Calu3 (cell line): ENCODE measurements around the gene CENPW. TPM values are rescaled to one million over a fixed set of nuclear protein-coding genes. Genes with fewer than 3 reads are reported as not detected.

Experiments used
- BruUV-seq: library from RNA; stranded (reverse); fragments of 400-500 nt; replicated peaks from 2 replicates; lab custom pipeline; 2021; lab: Mats Ljungman, UMichigan
- CTCF ChIA-PET: fragments of 300-600 bp; sonication (Branson Sonifier 250); formaldehyde crosslinking; loops from one replicate; lab custom pipeline; 2022; ENCODE audit warnings: antibody characterized with exemption; lab: Charles Lee
- DNase-seq: peaks from one replicate; pipeline ENCODE4 v3.0.0; 2022
- H3K27ac Mint-ChIP-seq: one replicate; pipeline ENCODE4 v1.8.0; 2022; ENCODE audit warnings: mixed read lengths; ENCODE audit not compliant: unreplicated experiment
- H3K27me3 Mint-ChIP-seq: one replicate; pipeline ENCODE4 v1.8.0; 2022; ENCODE audit warnings: mixed read lengths; ENCODE audit not compliant: unreplicated experiment
- H3K36me3 Mint-ChIP-seq: one replicate; pipeline ENCODE4 v1.8.0; 2022; ENCODE audit warnings: mild to moderate bottlenecking, moderate library complexity, mixed read lengths; ENCODE audit not compliant: insufficient read depth, unreplicated experiment
- H3K4me1 Mint-ChIP-seq: one replicate; pipeline ENCODE4 v1.8.0; 2022; ENCODE audit warnings: mild to moderate bottlenecking, low read depth, mixed read lengths; ENCODE audit not compliant: unreplicated experiment
- H3K4me3 Mint-ChIP-seq: one replicate; pipeline ENCODE4 v1.8.0; 2022; ENCODE audit warnings: mild to moderate bottlenecking, low read depth, moderate library complexity, mixed read lengths; ENCODE audit not compliant: unreplicated experiment
- H3K9me3 Mint-ChIP-seq: one replicate; pipeline ENCODE4 v1.8.0; 2022; ENCODE audit warnings: low read depth, mixed read lengths; ENCODE audit not compliant: unreplicated experiment
- CTCF ChIP-seq: fragments of 200-600 bp; IDR thresholded peaks from one replicate; pipeline ENCODE4 v1.8.0; 2022; ENCODE audit warnings: antibody characterized with exemption; ENCODE audit not compliant: unreplicated experiment
- intact Hi-C: fragments of 100-400 bp; cut with micrococcal nuclease; formaldehyde crosslinking; loops from one replicate; pipeline ENCODE4 v1.10.0; 2022; ENCODE audit not compliant: unreplicated experiment
- total RNA-seq: library from RNA; stranded (reverse); gene quantifications from 2 replicates; pipeline ENCODE4 v1.2.3, GENCODE V29; 2022

Gene CENPW
- total RNA-seq, 1 experiment from 2014 or later: 73.4 TPM

GRCh38 chr6:126302191-126302590 lies 37.7 kb upstream of the CENPW start:
- no peak for TF ChIP-seq CTCF
- intact Hi-C loops: loop anchor here (5.0 kb wide), 1 partner anchor 35 kb away; no protein-coding TSS in a partner anchor
- no TSS peak for BruUV-seq

GRCh38 chr6:126307849-126308248 lies 32.1 kb upstream of the CENPW start:
- H3K36me3 Mint-ChIP-seq: no peaks in the 10 kb centered on the region
- no TSS peak for BruUV-seq
- intact Hi-C loops: no loop called here
- H3K27me3 Mint-ChIP-seq: no peaks in the 10 kb centered on the region
- no peak overlapping the region for H3K4me3 Mint-ChIP-seq
- H3K4me1 Mint-ChIP-seq: peaks cover 33% of the 10 kb centered on the region
- no peak overlapping the region for H3K27ac Mint-ChIP-seq
- CTCF ChIA-PET: no interaction called here
- peak; percentile 46 for DNase-seq
- no peak for TF ChIP-seq CTCF
- no peaks in the 10 kb centered on the region for H3K9me3 Mint-ChIP-seq

More at GRCh38 chr6:126302191-126302590, 37.7 kb upstream of the CENPW start:
- H3K36me3 Mint-ChIP-seq: no peaks in the 10 kb centered on the region
- peaks cover 4% of the 10 kb centered on the region for H3K9me3 Mint-ChIP-seq
- peaks cover 23% of the 10 kb centered on the region for H3K4me1 Mint-ChIP-seq
- H3K27ac Mint-ChIP-seq: peak overlapping the region; percentile 83
- CTCF ChIA-PET: no interaction called here
- H3K4me3 Mint-ChIP-seq: no peak overlapping the region
- DNase-seq: no peak
- no peaks in the 10 kb centered on the region for H3K27me3 Mint-ChIP-seq

- H3K9me3 Mint-ChIP-seq: no peaks in the 10 kb centered on the region
- H3K27ac Mint-ChIP-seq: no peak overlapping the region
- H3K27me3 Mint-ChIP-seq: no peaks in the 10 kb centered on the region
- H3K4me1 Mint-ChIP-seq: peaks cover 35% of the 10 kb centered on the region
- no peaks in the 10 kb centered on the region for H3K36me3 Mint-ChIP-seq
- CTCF ChIA-PET: no interaction called here
- no peak overlapping the region for H3K4me3 Mint-ChIP-seq
- BruUV-seq: no TSS peak
- no peak for TF ChIP-seq CTCF
- no peak for DNase-seq
- intact Hi-C loops: no loop called here
These were observed 31.6 kb upstream of the CENPW start for GRCh38 chr6:126308362-126308761.

- no peak overlapping the region for H3K27ac Mint-ChIP-seq
- no peaks in the 10 kb centered on the region for H3K36me3 Mint-ChIP-seq
- TF ChIP-seq CTCF: peak; percentile 19
- H3K9me3 Mint-ChIP-seq: no peaks in the 10 kb centered on the region
- H3K27me3 Mint-ChIP-seq: no peaks in the 10 kb centered on the region
- intact Hi-C loops: no loop called here
- peaks cover 48% of the 10 kb centered on the region for H3K4me1 Mint-ChIP-seq
- H3K4me3 Mint-ChIP-seq: no peak overlapping the region
- CTCF ChIA-PET: no interaction called here
- no TSS peak for BruUV-seq
- peak; percentile 26 for DNase-seq
These were observed 27.8 kb upstream of the CENPW start for GRCh38 chr6:126312013-126312665.
